ENCODE data around the gene MARK3.

The MARK3 gene

DNA sequence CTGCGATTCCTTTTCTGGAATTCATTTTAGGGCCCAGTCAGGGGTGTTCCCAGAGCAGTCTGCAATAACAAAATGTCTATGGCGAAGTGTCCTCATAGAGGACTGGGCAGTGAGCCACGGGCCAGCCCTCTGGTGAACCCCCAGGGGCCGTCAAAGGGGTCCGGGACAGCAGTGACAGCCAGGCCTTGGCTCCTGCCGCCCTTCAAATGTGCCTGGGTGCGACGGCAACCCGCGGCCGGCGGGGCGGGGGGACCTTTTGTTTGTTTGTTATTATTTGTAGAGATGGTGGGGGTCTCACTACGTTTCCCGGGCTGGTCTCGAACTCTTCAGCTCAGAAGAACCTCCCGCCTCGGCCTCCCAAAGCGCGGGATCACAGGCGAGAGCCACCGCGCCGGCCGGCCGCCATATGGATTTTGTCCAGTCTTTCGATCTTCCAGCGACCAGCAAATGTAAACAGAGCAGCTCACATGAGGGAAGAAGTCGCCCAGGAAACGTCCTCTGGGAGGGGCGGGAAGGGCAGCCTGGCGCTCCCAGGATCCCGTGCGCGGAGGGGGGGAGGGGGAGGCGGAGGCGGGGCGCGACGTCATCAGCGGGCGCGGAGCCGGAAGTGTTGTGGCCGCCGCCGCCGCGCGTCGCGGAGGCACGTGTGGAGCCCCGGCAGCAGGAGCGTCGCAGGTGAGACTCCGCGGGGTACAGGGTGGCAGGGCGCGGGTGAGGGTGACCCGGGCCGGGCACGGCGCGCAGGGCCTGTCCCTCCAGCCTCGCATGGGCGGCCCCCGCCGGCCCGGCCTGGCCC lies 143.6 kb downstream of the MARK3 start, which contains the start of gene TRMT61A:
Gene TRMT61A, plus strand, starts transcription at position 610 of the 796 bp plus-strand sequence. CDS start 783 bp downstream, outside the sequence.
- Histone ChIP-seq H3K4me1 (ENCODE audit: control insufficient read depth, insufficient read depth, low read length, unreplicated experiment) (peaks cover 33% of the 10 kb centered on the region), H3K4me3 (ENCODE audit: low read depth, low read length) (peak within 1 kb of the TSS; percentile 98), H3K27ac (ENCODE audit: low read depth, low read length) (peak within 1 kb of the TSS; percentile 73), H3K79me2 (ENCODE audit: control insufficient read depth, insufficient read depth, low read length, unreplicated experiment) (peaks cover 27% of the 10 kb centered on the region), H2AFZ (ENCODE audit: low read length, unreplicated experiment) (peak within 1 kb of the TSS; percentile 77), H3K36me3 (ENCODE audit: insufficient read depth, low read length) (peaks cover 3% of the 10 kb centered on the region; the same call in 1 of the 2 replicates), H3K27me3 (ENCODE audit: insufficient read depth, low read length) (peaks cover 2% of the 10 kb centered on the region)

DNA sequence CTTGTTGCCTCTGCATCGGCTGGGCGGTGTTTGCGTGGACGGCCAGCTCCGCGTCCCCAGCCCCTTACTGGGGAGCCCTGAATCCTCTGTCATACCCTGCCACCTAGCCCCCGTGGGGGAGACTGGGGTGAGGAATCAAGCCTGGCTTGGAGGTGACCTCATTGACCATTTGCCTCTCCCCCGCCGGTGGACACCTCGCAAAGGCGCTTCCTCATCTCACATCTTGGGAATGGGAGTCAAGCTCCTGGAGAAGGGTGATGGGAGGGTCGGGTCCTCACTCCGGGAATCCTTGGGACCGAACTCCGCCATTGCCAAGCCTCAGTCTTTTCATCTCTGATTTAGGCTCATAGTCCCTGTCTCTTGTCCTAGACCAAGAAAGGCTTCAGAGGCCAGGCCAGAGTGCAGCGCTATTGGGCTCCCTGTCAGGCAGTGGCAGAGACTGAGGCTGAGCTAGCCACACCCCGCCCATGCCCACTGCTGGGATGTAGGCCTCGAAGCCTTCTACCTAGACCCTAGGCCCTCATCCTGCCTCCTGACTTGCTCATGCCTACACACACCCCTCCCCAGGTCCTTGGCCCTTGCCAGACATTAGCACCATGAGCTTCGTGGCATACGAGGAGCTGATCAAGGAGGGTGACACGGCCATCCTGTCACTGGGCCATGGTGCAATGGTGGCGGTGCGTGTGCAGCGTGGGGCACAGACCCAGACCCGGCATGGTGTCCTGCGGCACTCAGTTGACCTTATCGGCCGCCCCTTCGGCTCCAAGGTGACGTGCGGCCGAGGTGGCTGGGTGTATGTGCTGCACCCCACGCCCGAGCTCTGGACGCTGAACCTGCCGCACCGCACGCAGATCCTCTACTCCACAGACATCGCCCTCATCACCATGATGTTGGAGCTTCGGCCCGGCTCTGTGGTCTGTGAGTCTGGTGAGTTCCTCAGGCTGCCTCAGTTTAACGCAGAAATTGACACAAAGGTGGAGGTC lies 144.5 kb downstream of the MARK3 start:
- peak overlapping the region; percentile 26; the same call in 1 of the 2 replicates for H3K27ac ChIP-seq (ENCODE audit: low read depth, low read length)
- H3K36me3 ChIP-seq (ENCODE audit: insufficient read depth, low read length) = peaks cover 3% of the 10 kb centered on the region; the same call in 1 of the 2 replicates
- H3K79me2 ChIP-seq (ENCODE audit: control insufficient read depth, insufficient read depth, low read length, unreplicated experiment) = peaks cover 27% of the 10 kb centered on the region
- H3K27me3 ChIP-seq (ENCODE audit: insufficient read depth, low read length) = no peaks in the 10 kb centered on the region
- peak overlapping the region; percentile 98 for H3K4me3 ChIP-seq (ENCODE audit: low read depth, low read length)
- peaks cover 33% of the 10 kb centered on the region for H3K4me1 ChIP-seq (ENCODE audit: control insufficient read depth, insufficient read depth, low read length, unreplicated experiment)
- H2AFZ ChIP-seq (ENCODE audit: low read length, unreplicated experiment) = peak overlapping the region; percentile 77

DNA sequence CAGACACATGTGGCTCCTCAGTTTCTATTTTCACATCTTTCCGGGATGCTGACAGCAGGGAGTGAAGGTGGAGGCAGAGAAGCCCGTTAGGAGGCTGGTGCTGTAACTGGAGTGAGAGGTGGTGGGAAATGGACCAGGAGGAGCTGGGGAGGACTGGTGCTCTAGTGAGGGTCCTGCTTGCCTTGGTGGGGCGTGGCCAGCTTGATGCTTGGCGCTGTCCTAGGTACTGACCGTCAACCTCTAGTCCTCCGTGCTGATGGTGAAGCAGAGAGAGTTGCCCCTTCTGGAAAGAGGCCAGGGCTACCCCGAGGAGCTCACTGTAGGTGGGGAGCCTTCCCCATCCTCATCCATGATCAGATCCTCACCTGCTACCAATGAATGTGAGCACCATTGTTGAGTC lies 145.2 kb downstream of the MARK3 start:
- Histone ChIP-seq H3K4me1 (ENCODE audit: control insufficient read depth, insufficient read depth, low read length, unreplicated experiment) (peaks cover 33% of the 10 kb centered on the region), H2AFZ (ENCODE audit: low read length, unreplicated experiment) (no peak overlapping the region), H3K79me2 (ENCODE audit: control insufficient read depth, insufficient read depth, low read length, unreplicated experiment) (peaks cover 27% of the 10 kb centered on the region), H3K27me3 (ENCODE audit: insufficient read depth, low read length) (no peaks in the 10 kb centered on the region), H3K27ac (ENCODE audit: low read depth, low read length) (no peak overlapping the region), H3K36me3 (ENCODE audit: insufficient read depth, low read length) (peaks cover 3% of the 10 kb centered on the region; the same call in 1 of the 2 replicates), H3K4me3 (ENCODE audit: low read depth, low read length) (peak overlapping the region; percentile 98)

DNA sequence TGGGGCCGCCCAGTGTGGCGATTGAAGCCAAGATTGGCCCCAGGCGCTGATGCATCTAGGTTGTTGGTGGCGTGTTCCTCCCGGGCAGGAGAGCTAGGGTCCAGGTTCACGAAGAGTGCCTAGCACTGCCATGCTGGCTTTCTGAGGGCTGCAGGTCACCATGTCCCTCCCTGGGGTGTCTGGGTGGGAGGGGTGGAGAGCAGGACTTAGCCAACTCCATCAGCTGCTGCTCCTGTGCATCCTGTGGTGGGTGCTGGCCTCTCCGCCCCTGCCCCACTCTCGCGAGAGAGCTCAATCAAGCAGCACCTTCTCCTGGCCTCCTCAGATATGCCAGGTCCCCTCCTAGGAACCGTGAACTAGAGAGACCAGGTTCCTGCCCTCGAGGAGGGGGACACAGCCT lies 145.6 kb downstream of the MARK3 start:
- H3K27me3 ChIP-seq (ENCODE audit: insufficient read depth, low read length) = no peaks in the 10 kb centered on the region
- peaks cover 27% of the 10 kb centered on the region for H3K79me2 ChIP-seq (ENCODE audit: control insufficient read depth, insufficient read depth, low read length, unreplicated experiment)
- H3K36me3 ChIP-seq (ENCODE audit: insufficient read depth, low read length) = peaks cover 3% of the 10 kb centered on the region; the same call in 1 of the 2 replicates
- H3K4me3 ChIP-seq (ENCODE audit: low read depth, low read length) = no peak overlapping the region
- H3K4me1 ChIP-seq (ENCODE audit: control insufficient read depth, insufficient read depth, low read length, unreplicated experiment) = peaks cover 33% of the 10 kb centered on the region
- no peak overlapping the region for H2AFZ ChIP-seq (ENCODE audit: low read length, unreplicated experiment)
- H3K27ac ChIP-seq (ENCODE audit: low read depth, low read length) = no peak overlapping the region

DNA sequence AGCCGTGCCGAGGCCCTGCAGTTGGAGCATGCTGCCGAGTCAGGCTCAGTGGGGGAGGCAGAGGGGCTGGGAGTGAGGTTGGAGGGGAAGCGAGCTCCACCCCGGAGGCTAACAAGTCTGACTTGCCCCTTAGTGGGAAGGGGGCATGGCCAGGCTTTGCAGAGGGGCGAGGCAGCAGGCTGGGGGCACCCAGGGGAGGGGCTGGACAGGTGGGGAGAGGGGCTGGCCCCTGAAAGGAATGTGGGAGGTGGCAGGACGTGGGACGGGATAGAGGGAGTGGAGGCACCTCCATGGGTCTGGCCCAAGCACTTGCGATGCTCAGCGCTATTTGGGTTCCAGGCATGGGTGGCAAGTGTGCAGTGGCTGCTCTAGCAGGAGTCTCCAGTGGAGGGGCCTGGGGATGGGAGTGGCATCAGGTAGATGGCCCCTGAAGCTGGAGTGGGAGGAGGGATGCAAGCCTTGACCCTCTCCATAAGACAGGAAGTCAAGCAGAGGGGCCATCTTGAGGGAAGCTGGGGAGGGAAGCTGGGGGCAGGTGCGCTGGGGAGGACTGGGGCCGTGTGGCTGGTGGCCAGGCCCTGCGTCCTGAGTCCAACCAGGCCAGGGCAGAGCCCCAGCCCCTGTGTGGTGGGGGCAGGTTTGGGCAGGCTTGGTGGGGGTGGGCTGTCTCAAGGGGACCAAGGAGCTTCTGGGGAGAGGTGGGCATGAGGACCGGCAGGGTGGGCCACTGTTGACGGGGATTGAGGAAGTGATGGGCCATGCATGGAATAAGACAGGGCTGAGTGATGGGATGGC lies 146.4 kb downstream of the MARK3 start:
- no peak overlapping the region for H3K27ac ChIP-seq (ENCODE audit: low read depth, low read length)
- H3K36me3 ChIP-seq (ENCODE audit: insufficient read depth, low read length) = peaks cover 3% of the 10 kb centered on the region; the same call in 1 of the 2 replicates
- peaks cover 27% of the 10 kb centered on the region for H3K79me2 ChIP-seq (ENCODE audit: control insufficient read depth, insufficient read depth, low read length, unreplicated experiment)

DNA sequence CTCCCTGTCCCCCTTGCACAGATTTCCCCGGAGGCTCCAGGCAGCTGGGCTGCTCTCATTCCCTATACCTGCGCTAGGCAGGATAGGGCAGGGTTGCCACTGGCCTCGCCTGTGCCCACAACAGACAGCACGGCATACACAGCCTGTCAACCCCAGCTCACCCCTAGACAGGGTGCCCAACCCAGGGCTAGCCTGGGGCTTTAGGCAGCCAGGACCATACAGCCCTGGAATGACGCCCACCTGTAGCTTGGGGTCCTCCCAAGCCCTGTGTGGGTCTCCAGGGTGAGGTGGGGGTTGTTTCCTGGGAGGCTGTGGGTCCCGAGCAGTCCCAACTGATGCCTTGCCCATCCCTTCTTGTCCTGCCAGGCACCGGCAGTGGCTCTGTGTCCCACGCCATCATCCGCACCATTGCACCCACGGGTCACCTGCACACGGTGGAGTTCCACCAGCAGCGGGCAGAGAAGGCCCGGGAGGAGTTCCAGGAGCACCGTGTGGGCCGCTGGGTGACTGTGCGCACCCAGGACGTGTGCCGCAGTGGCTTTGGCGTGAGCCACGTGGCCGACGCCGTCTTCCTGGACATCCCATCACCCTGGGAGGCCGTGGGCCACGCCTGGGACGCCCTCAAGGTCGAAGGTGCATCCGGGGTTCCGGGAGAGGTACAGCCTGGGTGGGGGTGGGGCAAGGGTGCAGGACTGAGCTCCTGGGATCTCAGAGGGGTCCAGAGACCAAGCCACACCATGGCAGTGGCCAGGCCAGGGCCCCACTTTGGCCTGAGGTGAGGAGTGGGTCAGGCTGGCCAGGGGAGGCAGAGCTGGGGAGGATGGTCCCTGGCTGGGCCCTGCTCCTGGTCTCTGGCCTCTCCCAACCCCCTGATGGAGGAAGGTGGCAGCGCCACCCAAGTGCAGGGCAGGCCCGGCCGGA lies 147.3 kb downstream of the MARK3 start:
- Histone ChIP-seq H3K36me3 (ENCODE audit: insufficient read depth, low read length) (peaks cover 3% of the 10 kb centered on the region; the same call in 1 of the 2 replicates), H3K4me1 (ENCODE audit: control insufficient read depth, insufficient read depth, low read length, unreplicated experiment) (peaks cover 23% of the 10 kb centered on the region), H3K27me3 (ENCODE audit: insufficient read depth, low read length) (no peaks in the 10 kb centered on the region), H3K79me2 (ENCODE audit: control insufficient read depth, insufficient read depth, low read length, unreplicated experiment) (peaks cover 27% of the 10 kb centered on the region), H2AFZ (ENCODE audit: low read length, unreplicated experiment) (no peak overlapping the region), H3K27ac (ENCODE audit: low read depth, low read length) (no peak overlapping the region), H3K4me3 (ENCODE audit: low read depth, low read length) (no peak overlapping the region)

More for the DNA sequence above, 146.4 kb downstream of the MARK3 start:
- Histone ChIP-seq H2AFZ (ENCODE audit: low read length, unreplicated experiment) (no peak overlapping the region), H3K27me3 (ENCODE audit: insufficient read depth, low read length) (no peaks in the 10 kb centered on the region), H3K4me3 (ENCODE audit: low read depth, low read length) (no peak overlapping the region), H3K4me1 (ENCODE audit: control insufficient read depth, insufficient read depth, low read length, unreplicated experiment) (peaks cover 27% of the 10 kb centered on the region)

DNA sequence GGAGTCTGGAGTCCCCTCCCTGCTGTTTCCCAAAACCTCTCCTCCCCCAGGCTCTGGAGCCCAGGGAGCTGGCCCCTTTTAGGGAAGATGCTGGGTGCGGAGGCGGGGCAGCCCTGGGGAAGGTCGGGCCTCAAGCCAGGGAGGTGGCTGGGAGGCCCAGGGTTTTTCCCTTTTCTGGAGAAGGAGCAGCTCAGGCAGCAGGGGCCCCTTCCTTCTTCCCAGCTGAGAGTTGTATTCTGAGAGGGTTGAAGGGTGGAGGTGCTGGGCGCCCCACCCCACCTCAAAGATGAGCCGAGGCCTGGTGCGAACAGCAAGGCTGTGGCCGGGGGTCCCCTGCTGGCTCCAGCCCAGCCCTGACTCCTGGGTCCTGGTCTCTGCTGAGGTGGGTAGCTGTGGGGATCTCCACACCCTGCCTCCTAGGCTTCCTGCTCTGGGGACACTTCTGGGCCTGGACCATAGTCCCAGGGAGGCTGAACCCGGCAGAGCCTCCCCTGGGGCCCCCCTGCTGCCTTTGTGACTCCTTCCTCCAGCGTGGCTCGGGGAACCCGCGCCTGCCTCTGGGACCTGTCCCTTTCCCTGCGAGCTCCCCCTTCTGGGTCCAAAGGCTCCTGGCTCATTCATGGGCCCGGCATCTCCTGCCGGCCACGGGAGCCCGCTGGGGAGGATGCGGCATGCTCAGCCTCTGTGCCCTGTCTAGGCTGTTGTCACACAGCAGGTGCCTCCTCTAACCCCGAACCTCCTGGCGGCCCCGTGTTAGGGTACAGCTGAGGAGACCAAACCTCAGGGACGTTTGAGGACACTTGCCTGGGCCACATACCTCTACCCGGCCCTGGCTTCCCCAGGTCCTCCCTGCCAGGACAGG lies 148.2 kb downstream of the MARK3 start:
- Histone ChIP-seq H3K79me2 (ENCODE audit: control insufficient read depth, insufficient read depth, low read length, unreplicated experiment) (peaks cover 27% of the 10 kb centered on the region), H3K4me1 (ENCODE audit: control insufficient read depth, insufficient read depth, low read length, unreplicated experiment) (peaks cover 17% of the 10 kb centered on the region), H3K27ac (ENCODE audit: low read depth, low read length) (no peak overlapping the region), H3K36me3 (ENCODE audit: insufficient read depth, low read length) (peaks cover 3% of the 10 kb centered on the region; the same call in 1 of the 2 replicates), H3K27me3 (ENCODE audit: insufficient read depth, low read length) (no peaks in the 10 kb centered on the region), H3K4me3 (ENCODE audit: low read depth, low read length) (no peak overlapping the region), H2AFZ (ENCODE audit: low read length, unreplicated experiment) (no peak overlapping the region)

DNA sequence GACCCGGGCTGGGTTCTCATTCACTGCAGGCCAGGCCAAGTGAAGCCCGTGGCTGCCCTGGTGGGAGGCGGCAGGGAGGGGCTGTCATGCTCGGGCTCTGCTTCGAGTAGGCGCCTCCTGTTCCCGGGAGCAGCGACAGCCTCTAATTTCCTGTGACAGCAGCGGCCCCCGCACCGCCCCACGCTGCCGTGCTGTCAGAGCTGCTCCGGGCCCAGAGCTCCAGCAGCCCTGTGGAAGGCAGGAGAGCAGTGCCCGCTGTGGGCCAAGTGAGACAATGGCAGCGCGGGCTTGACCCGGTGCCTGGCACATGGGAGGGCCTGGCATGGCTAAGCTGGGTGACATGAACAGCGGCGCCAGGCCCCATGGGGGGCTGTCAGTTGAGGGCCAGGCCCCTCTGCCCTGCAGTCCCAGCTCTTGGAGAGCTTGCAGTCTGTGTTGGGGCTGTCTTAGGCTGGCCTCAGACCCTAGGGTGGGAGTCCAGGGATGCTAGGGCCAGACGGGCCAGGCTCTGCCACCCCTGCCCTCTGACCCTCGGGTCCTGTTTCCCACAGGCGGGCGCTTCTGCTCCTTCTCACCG lies 148.9 kb downstream of the MARK3 start:
- no peak overlapping the region for H2AFZ ChIP-seq (ENCODE audit: low read length, unreplicated experiment)
- no peaks in the 10 kb centered on the region for H3K27me3 ChIP-seq (ENCODE audit: insufficient read depth, low read length)
- H3K79me2 ChIP-seq (ENCODE audit: control insufficient read depth, insufficient read depth, low read length, unreplicated experiment) = peaks cover 24% of the 10 kb centered on the region
- H3K4me1 ChIP-seq (ENCODE audit: control insufficient read depth, insufficient read depth, low read length, unreplicated experiment) = peaks cover 16% of the 10 kb centered on the region
- H3K27ac ChIP-seq (ENCODE audit: low read depth, low read length) = no peak overlapping the region
- no peak overlapping the region for H3K4me3 ChIP-seq (ENCODE audit: low read depth, low read length)
- H3K36me3 ChIP-seq (ENCODE audit: insufficient read depth, low read length) = peaks cover 3% of the 10 kb centered on the region; the same call in 1 of the 2 replicates
